ENCODE data around the gene PDGFC.

DNA sequence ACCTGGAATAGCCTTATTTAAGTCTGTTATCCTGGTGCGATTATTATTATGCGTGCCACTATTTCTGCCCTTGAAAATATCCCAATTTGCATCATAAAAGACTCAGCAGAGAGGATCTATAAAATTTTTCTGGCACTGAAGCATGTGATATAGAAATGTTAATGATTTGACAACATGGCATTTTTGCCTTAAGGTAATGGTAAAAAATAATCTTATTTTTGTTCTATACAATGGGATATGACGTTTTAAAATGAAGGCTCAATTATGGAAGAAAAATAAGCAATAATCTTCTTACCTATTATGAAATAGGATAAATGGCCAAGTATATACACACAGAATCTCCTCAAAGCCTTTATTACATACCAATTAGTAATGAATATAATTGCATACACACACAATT, 113.5 kb downstream of the PDGFC start:
- TF ChIP-seq GATA2 (IDR thresholded peaks at IDR 0.05; ENCODE audit: low read depth, low read length) (no peak), GATA3 (IDR thresholded peaks at IDR 0.05; ENCODE audit: low read depth, low read length) (no peak)
